Measurements from ENCODE around the gene NUDT17. TPM values are rescaled to one million over a fixed set of nuclear protein-coding genes. Genes with fewer than 3 reads are reported as not detected.

NUDT17 gene, protein sequence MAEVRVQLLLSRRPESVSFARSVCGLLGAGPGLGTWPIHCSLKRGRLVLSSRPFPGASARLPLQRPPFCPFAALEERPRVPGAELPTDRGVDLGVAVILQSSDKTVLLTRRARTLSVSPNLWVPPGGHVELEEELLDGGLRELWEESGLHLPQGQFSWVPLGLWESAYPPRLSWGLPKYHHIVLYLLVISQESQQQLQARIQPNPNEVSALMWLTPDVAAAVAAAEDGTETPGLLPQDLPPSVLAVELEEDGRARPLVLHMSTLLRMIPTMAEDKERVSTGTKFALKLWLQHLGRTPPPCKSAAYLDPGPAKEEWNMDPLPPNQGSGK
- total RNA-seq (10 to 100 TPM in 1 of 9 donors, 1 to 10 TPM in 8; 1.7 to 10.9 (median 4.3) TPM), polyA plus RNA-seq (1 to 10 TPM in 1 of 2 donors, under 1 TPM in 1; 0.71 to 3.4 TPM)
- long read RNA-seq, donor 1, partial matches to known transcripts = 2 of 5 reads
- long read RNA-seq, donor 1, other reads (novel, unspliced or antisense) = 2 of 5 reads
- long read RNA-seq, donor 2, partial matches to known transcripts = 1 of 9 reads
- long read RNA-seq, donor 2, other reads (novel, unspliced or antisense) = 5 of 9 reads
- long read RNA-seq, donor 3, partial matches to known transcripts = 0 of 1 reads
- long read RNA-seq, donor 3, other reads (novel, unspliced or antisense) = 1 of 1 reads

DNA sequence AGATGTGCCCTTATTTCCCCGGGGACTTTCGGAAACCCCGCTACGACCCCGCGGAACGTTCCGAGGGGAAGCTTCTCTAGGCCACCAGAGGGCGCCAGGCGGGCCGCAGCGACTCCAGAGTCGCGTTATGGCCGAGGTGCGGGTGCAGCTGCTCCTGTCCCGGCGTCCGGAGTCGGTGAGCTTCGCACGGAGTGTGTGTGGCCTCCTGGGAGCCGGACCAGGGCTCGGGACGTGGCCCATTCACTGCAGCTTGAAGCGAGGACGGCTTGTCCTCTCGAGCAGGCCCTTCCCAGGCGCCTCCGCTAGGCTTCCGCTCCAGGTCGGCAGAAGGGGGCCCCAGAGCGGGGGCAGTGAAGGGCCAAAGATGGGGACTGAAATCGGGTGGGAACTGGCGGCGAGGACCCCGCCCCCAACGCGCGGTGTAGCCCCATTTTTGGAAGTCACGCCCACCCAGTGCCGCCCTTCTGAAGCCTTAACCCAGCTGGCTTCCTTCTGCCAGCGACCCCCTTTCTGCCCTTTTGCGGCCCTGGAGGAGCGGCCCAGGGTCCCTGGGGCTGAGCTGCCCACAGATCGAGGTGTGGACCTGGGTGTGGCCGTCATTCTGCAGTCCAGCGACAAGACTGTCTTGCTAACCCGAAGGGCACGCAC, at the start of gene NUDT17:
TSS of gene NUDT17 (plus strand) at position 117 of the 648 bp plus-strand sequence. CDS start at position 128, 11 bp downstream.
- ATAC-seq (peak; percentile 69 to 88 (median 84)), DNase-seq (peak; percentile 79 to 91 (median 85))
- no peaks in the 10 kb centered on the region for H3K27me3 ChIP-seq
- no peaks in the 10 kb centered on the region for H3K9me3 ChIP-seq
- peak within 1 kb of the TSS; percentile 9 to 75 (median 66) for H3K4me3 ChIP-seq
- H3K27ac ChIP-seq = peak within 1 kb of the TSS; percentile 3 to 85 (median 74)
- 2 to 7% (median 3%) methylated on average over 20 to 50 of the region's 50 CpGs for WGBS, 4 donors
- peaks cover 0 to 61% (median 50%) of the 10 kb centered on the region in 9 donors for H3K36me3 ChIP-seq
- intact Hi-C loops (cut with DNase I) = loop anchor here in 9 of 10 donors (1.0 to 5.0 kb wide), 7 partner anchors 63 to 169 kb away; partner anchors contain the start of genes ITGA10 (in 4 of the 9) and PEX11B (in 2 of the 9)
- H3K4me1 ChIP-seq = peaks cover 0 to 23% (median 13%) of the 10 kb centered on the region in 12 donors
- TF ChIP-seq, protein P1, sequence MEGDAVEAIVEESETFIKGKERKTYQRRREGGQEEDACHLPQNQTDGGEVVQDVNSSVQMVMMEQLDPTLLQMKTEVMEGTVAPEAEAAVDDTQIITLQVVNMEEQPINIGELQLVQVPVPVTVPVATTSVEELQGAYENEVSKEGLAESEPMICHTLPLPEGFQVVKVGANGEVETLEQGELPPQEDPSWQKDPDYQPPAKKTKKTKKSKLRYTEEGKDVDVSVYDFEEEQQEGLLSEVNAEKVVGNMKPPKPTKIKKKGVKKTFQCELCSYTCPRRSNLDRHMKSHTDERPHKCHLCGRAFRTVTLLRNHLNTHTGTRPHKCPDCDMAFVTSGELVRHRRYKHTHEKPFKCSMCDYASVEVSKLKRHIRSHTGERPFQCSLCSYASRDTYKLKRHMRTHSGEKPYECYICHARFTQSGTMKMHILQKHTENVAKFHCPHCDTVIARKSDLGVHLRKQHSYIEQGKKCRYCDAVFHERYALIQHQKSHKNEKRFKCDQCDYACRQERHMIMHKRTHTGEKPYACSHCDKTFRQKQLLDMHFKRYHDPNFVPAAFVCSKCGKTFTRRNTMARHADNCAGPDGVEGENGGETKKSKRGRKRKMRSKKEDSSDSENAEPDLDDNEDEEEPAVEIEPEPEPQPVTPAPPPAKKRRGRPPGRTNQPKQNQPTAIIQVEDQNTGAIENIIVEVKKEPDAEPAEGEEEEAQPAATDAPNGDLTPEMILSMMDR (IDR thresholded peaks at IDR 0.05) = peak; percentile 87 to 98 (median 96)
- no peak for TF ChIP-seq POLR2A (IDR thresholded peaks at IDR 0.05)

GRCh38 chr1:145796753-145797152, 48.7 kb upstream of the NUDT17 start:
- DNase-seq = no peak
- H3K9me3 ChIP-seq = peaks cover 0 to 30% (median 9%) of the 10 kb centered on the region in 12 donors
- WGBS, 4 donors = 0 to 79% (median 60%) methylated on average over 1 of the region's 1 CpG
- peaks cover 0 to 20% (median 10%) of the 10 kb centered on the region in 9 donors for H3K36me3 ChIP-seq
- intact Hi-C loops (cut with DNase I) = no loop called here
- TF ChIP-seq POLR2A (IDR thresholded peaks at IDR 0.05) = no peak
- TF ChIP-seq, protein P1 (IDR thresholded peaks at IDR 0.05) = no peak
- H3K4me1 ChIP-seq = peaks cover 0 to 24% (median 5%) of the 10 kb centered on the region in 12 donors
- no peak overlapping the region for H3K4me3 ChIP-seq
- no peak for ATAC-seq
- H3K27ac ChIP-seq = no peak overlapping the region
- H3K27me3 ChIP-seq = no peaks in the 10 kb centered on the region

DNA sequence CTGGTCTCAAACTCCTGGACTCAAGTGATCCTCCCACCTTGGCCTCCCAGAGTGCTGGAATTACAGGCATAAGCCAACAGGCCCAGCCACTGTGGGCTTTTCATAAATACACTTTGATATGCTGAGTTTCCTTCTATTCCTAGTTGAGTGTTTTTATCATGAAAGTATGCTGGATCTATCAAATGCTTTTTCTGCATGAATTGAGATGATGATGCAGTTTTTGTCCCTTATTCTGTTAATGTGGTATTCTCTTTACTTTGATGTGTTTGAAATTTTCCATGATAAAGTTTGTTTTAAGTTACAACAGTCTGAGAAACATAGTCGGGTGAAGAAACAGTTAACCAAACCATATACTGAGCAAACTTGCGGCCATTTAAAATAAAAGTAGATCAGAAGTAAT, 45.6 kb upstream of the NUDT17 start:
- H3K4me1 ChIP-seq = peaks cover 2 to 48% (median 26%) of the 10 kb centered on the region in 12 donors
- no peak overlapping the region for H3K4me3 ChIP-seq
- no peak overlapping the region for H3K27ac ChIP-seq
- no peaks in the 10 kb centered on the region for H3K36me3 ChIP-seq
- WGBS, 4 donors = 91 to 95% (median 92%) methylated on average over 2 of the region's 2 CpGs
- DNase-seq = no peak
- no peak for TF ChIP-seq POLR2A (IDR thresholded peaks at IDR 0.05)
- TF ChIP-seq, protein P1 (IDR thresholded peaks at IDR 0.05) = no peak
- no peak for ATAC-seq
- H3K9me3 ChIP-seq = peaks cover 0 to 30% (median 9%) of the 10 kb centered on the region in 12 donors
- intact Hi-C loops (cut with DNase I) = loop anchor here in 2 of 10 donors (2.0 to 10.0 kb wide), 2 partner anchors 49 to 55 kb away; no protein-coding TSS in a partner anchor
- H3K27me3 ChIP-seq = no peaks in the 10 kb centered on the region

Data from heart left ventricle (tissue), 16 donors.